Neural crest cell (in vitro differentiated cells): Measurements from ENCODE around the gene ANXA5. TPM values are rescaled to one million over a fixed set of nuclear protein-coding genes. Genes with fewer than 3 reads are reported as not detected.

ENCODE experiments used
- DNase-seq: peaks from one replicate; pipeline ENCODE4 v3.0.0; 2021; ENCODE audit warnings: low read depth, mixed read lengths, low spot score
- H3K27ac Mint-ChIP-seq: one replicate; pipeline ENCODE4 v1.8.0; 2021; ENCODE audit warnings: mild to moderate bottlenecking, mixed read lengths; ENCODE audit not compliant: unreplicated experiment
- H3K27me3 Mint-ChIP-seq: 2 replicates; pipeline ENCODE4 v1.8.0; 2021; ENCODE audit warnings: low read depth, mild to moderate bottlenecking, mixed read lengths
- H3K36me3 Mint-ChIP-seq: 2 replicates; pipeline ENCODE4 v1.8.0; 2021; ENCODE audit warnings: low read depth, mild to moderate bottlenecking, mixed read lengths
- H3K4me1 Mint-ChIP-seq: 2 replicates; pipeline ENCODE4 v1.8.0; 2021; ENCODE audit warnings: mixed read lengths
- H3K4me3 Mint-ChIP-seq: one replicate; pipeline ENCODE4 v1.8.0; 2021; ENCODE audit warnings: mild to moderate bottlenecking, mixed read lengths
- H3K9me3 Mint-ChIP-seq: 2 replicates; pipeline ENCODE4 v1.8.0; 2021; ENCODE audit warnings: mixed read lengths
- CTCF ChIP-seq: fragments of 200-600 bp; sonication (generic); conservative IDR thresholded peaks from 2 replicates; pipeline ENCODE4 v1.5.0; 2021; ENCODE audit warnings: antibody characterized with exemption, mild to moderate bottlenecking
- total RNA-seq: library from RNA; stranded (reverse); gene quantifications from 2 replicates; pipeline ENCODE4 v1.2.1, GENCODE V29; 2021

Gene ANXA5
- total RNA-seq, 1 donor from 2014 or later: 143 TPM

- Mint-ChIP-seq H3K4me1 (peaks cover 5% of the 10 kb centered on the region), H3K4me3 (no peak overlapping the region), H3K27ac (no peak overlapping the region), H3K27me3 (no peaks in the 10 kb centered on the region), H3K36me3 (peaks cover 15% of the 10 kb centered on the region), H3K9me3 (no peaks in the 10 kb centered on the region)
- DNase-seq: no peak
- TF ChIP-seq CTCF: no peak
These were observed 22.6 kb downstream of the ANXA5 start for GRCh38 chr4:121674191-121674590.

GRCh38 chr4:121669163-121669550 is 27.6 kb downstream of the ANXA5 start:
- H3K36me3 Mint-ChIP-seq: peaks cover 21% of the 10 kb centered on the region
- no peak overlapping the region for H3K27ac Mint-ChIP-seq
- H3K27me3 Mint-ChIP-seq: no peaks in the 10 kb centered on the region
- no peaks in the 10 kb centered on the region for H3K4me1 Mint-ChIP-seq
- DNase-seq: no peak
- H3K9me3 Mint-ChIP-seq: no peaks in the 10 kb centered on the region
- no peak overlapping the region for H3K4me3 Mint-ChIP-seq
- no peak for TF ChIP-seq CTCF

- Mint-ChIP-seq H3K4me3 (no peak overlapping the region), H3K27me3 (no peaks in the 10 kb centered on the region), H3K36me3 (peaks cover 21% of the 10 kb centered on the region), H3K27ac (no peak overlapping the region), H3K9me3 (no peaks in the 10 kb centered on the region), H3K4me1 (no peaks in the 10 kb centered on the region)
- no peak for DNase-seq
- no peak for TF ChIP-seq CTCF
These were observed 28.2 kb downstream of the ANXA5 start for GRCh38 chr4:121668368-121669162.

GRCh38 chr4:121666091-121666679 is 30.6 kb downstream of the ANXA5 start:
- H3K36me3 Mint-ChIP-seq: peaks cover 11% of the 10 kb centered on the region
- TF ChIP-seq CTCF: no peak
- no peak overlapping the region for H3K4me3 Mint-ChIP-seq
- H3K27me3 Mint-ChIP-seq: no peaks in the 10 kb centered on the region
- no peak for DNase-seq
- H3K4me1 Mint-ChIP-seq: no peaks in the 10 kb centered on the region
- H3K9me3 Mint-ChIP-seq: no peaks in the 10 kb centered on the region
- no peak overlapping the region for H3K27ac Mint-ChIP-seq

GRCh38 chr4:121665371-121665770 is 31.4 kb downstream of the ANXA5 start:
- no peaks in the 10 kb centered on the region for H3K9me3 Mint-ChIP-seq
- DNase-seq: no peak
- H3K4me3 Mint-ChIP-seq: no peak overlapping the region
- H3K36me3 Mint-ChIP-seq: peaks cover 11% of the 10 kb centered on the region
- no peaks in the 10 kb centered on the region for H3K27me3 Mint-ChIP-seq
- no peak overlapping the region for H3K27ac Mint-ChIP-seq
- no peak for TF ChIP-seq CTCF
- no peaks in the 10 kb centered on the region for H3K4me1 Mint-ChIP-seq
